A549 (cell line): Measurements from ENCODE around the gene NFX1.
"Not testable (repeated sequence)": the region's sequence is repeated elsewhere in the genome, so short reads cannot be mapped to it uniquely, and the experiment has no call there.

ENCODE experiments used
- CHD2 ChIP-seq: fragments of 150-350 bp; IDR thresholded peaks from 2 replicates; pipeline ENCODE4 v1.6.1; 2014; ENCODE audit warnings: low read length; ENCODE audit not compliant: partially characterized antibody
- JUNB ChIP-seq: fragments of >200 bp; sonication (Bioruptor Twin); formaldehyde crosslinking; IDR thresholded peaks from 2 replicates; pipeline ENCODE4 v1.6.1; 2016
- KDM5A ChIP-seq: fragments of 200-600 bp; sonication (generic); IDR thresholded peaks from 2 replicates; pipeline ENCODE4 v1.6.1; 2016; ENCODE audit warnings: antibody characterized with exemption, mild to moderate bottlenecking
- NPAS2 ChIP-seq: fragments of 250-450 bp; sonication (Bioruptor Pico); IDR thresholded peaks from 2 replicates; pipeline ENCODE4 v1.8.0; 2022; ENCODE audit warnings: mild to moderate bottlenecking, moderate library complexity, borderline replicate concordance
- POLR2A ChIP-seq: IDR thresholded peaks from 2 replicates; pipeline ENCODE4 v1.6.1; 2012; ENCODE audit warnings: mild to moderate bottlenecking, low read length
- POLR2AphosphoS2 ChIP-seq: conservative IDR thresholded peaks from 2 replicates; pipeline ENCODE4 v1.6.1; 2012; ENCODE audit warnings: low read length, improper control_type of control experiment, inconsistent platforms
- RFX5 ChIP-seq: fragments of 450-650 bp; IDR thresholded peaks from 2 replicates; pipeline ENCODE4 v1.7.1; 2014; ENCODE audit warnings: antibody characterized with exemption, mild to moderate bottlenecking, moderate library complexity
- TF ChIP-seq, protein P1 (sequence below): fragments of 200-600 bp; sonication (generic); IDR thresholded peaks from 2 replicates; pipeline ENCODE4 v1.6.1; 2016; ENCODE audit warnings: antibody characterized with exemption, mild to moderate bottlenecking, moderate library complexity
- TF ChIP-seq, protein P2 (sequence below): fragments of >200 bp; sonication (Bioruptor Twin); formaldehyde crosslinking; IDR thresholded peaks from 3 replicates; pipeline ENCODE4 v1.5.1; 2016

GRCh38 chr9:33386998-33387397, 96.7 kb downstream of the NFX1 start:
- TF ChIP-seq, protein P1, sequence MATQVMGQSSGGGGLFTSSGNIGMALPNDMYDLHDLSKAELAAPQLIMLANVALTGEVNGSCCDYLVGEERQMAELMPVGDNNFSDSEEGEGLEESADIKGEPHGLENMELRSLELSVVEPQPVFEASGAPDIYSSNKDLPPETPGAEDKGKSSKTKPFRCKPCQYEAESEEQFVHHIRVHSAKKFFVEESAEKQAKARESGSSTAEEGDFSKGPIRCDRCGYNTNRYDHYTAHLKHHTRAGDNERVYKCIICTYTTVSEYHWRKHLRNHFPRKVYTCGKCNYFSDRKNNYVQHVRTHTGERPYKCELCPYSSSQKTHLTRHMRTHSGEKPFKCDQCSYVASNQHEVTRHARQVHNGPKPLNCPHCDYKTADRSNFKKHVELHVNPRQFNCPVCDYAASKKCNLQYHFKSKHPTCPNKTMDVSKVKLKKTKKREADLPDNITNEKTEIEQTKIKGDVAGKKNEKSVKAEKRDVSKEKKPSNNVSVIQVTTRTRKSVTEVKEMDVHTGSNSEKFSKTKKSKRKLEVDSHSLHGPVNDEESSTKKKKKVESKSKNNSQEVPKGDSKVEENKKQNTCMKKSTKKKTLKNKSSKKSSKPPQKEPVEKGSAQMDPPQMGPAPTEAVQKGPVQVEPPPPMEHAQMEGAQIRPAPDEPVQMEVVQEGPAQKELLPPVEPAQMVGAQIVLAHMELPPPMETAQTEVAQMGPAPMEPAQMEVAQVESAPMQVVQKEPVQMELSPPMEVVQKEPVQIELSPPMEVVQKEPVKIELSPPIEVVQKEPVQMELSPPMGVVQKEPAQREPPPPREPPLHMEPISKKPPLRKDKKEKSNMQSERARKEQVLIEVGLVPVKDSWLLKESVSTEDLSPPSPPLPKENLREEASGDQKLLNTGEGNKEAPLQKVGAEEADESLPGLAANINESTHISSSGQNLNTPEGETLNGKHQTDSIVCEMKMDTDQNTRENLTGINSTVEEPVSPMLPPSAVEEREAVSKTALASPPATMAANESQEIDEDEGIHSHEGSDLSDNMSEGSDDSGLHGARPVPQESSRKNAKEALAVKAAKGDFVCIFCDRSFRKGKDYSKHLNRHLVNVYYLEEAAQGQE: not testable (repeated sequence)
- TF ChIP-seq POLR2A; RFX5; JUNB; NPAS2 (CRISPR knock-in tag); POLR2AphosphoS2; KDM5A; CHD2: not testable (repeated sequence)
- TF ChIP-seq, protein P2, sequence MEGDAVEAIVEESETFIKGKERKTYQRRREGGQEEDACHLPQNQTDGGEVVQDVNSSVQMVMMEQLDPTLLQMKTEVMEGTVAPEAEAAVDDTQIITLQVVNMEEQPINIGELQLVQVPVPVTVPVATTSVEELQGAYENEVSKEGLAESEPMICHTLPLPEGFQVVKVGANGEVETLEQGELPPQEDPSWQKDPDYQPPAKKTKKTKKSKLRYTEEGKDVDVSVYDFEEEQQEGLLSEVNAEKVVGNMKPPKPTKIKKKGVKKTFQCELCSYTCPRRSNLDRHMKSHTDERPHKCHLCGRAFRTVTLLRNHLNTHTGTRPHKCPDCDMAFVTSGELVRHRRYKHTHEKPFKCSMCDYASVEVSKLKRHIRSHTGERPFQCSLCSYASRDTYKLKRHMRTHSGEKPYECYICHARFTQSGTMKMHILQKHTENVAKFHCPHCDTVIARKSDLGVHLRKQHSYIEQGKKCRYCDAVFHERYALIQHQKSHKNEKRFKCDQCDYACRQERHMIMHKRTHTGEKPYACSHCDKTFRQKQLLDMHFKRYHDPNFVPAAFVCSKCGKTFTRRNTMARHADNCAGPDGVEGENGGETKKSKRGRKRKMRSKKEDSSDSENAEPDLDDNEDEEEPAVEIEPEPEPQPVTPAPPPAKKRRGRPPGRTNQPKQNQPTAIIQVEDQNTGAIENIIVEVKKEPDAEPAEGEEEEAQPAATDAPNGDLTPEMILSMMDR: not testable (repeated sequence)
